HL-60 (cell line): ENCODE measurements around the gene MAP3K14.

ENCODE experiments used
- DNase-seq, 2 experiments: peaks; one replicate each; pipeline ENCODE4 v3.0.0-alpha.2; 2010 to 2020; ENCODE audit warnings: low read depth in 1 of 2, low spot score in 1 of 2
- H3K27ac ChIP-seq: fragments of 250-450 bp; sonication (Bioruptor Pico); replicated peaks from 2 replicates; pipeline ENCODE4 v1.5.1; 2020; ENCODE audit warnings: mild to moderate bottlenecking, moderate library complexity
- H3K27me3 ChIP-seq: fragments of 250-450 bp; sonication (Bioruptor Pico); 2 replicates; pipeline ENCODE4 v1.5.1; 2021; ENCODE audit warnings: mild to moderate bottlenecking, moderate library complexity; ENCODE audit not compliant: insufficient read depth, poor library complexity, severe bottlenecking
- H3K4me3 ChIP-seq: replicated peaks from 2 replicates; pipeline ENCODE4 v1.5.1; 2011; ENCODE audit warnings: mild to moderate bottlenecking, control low read depth, low read length; ENCODE audit not compliant: insufficient read depth
- GABPA ChIP-seq: IDR thresholded peaks from 2 replicates; pipeline ENCODE4 v1.6.1; 2012; ENCODE audit warnings: low read depth
- POLR2AphosphoS5 ChIP-seq: IDR thresholded peaks from 2 replicates; pipeline ENCODE4 v1.6.1; 2012; ENCODE audit warnings: low read depth
- REST ChIP-seq: IDR thresholded peaks from 2 replicates; pipeline ENCODE4 v1.6.1; 2012; ENCODE audit warnings: low read depth; ENCODE audit not compliant: insufficient replicate concordance
- SPI1 ChIP-seq: IDR thresholded peaks from 2 replicates; pipeline ENCODE4 v1.6.1; 2012; ENCODE audit warnings: low read depth, mild to moderate bottlenecking, borderline replicate concordance
- TF ChIP-seq, protein P1 (sequence below): IDR thresholded peaks from one replicate; pipeline ENCODE4 v1.5.1; 2011; ENCODE audit warnings: low read length, control low read depth, inconsistent platforms; ENCODE audit not compliant: insufficient read depth

The MAP3K14 gene

DNA sequence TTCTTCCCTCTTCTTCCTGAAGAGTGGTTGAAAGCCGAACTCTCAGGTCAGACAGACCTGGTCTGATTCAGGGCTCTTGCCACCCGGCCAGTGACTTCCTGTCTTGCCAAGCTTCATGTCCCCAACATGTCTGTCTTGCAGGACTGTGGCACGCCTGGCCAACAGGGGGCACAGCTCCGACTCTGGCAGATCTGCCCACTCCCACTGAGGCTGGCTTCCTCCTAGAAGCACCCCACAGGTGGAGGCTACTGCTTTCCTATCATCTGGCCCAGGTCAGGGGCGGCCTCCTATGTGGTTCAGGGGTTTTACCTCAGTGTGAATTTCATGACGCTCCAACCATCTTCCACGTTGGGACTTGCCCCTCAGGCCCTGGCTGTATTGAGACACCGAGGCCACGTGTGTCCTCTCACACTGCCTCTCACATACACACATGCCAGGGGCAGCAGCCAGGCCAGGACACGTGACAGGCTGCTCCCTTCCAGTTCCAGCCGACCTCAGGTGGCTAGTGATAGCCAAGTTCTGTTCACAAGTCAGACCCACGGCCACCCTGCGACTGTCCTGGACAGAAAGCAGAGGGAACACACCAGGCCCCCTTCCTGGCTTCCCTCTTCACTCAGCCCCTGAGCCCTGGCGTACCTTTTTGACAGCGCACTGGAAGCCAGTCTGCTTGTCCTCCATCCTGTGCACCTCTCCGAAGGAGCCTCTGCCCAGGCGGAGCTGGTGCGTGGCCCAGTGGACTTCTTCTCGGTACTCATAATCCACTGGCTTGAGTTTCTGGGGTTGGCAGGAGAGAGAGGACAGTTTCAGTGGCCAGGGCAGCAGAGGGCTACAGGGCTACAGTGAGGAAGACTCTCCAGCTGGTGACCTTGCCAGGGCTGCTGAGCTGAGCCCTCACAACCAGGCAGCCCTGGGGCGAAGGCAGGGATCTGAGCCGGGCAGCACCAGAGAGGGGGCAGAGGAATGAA is 32.4 kb downstream of the MAP3K14 start:
- peak in 1 of 2 experiments; percentile 47 for DNase-seq
- Histone ChIP-seq H3K27me3 (no peaks in the 10 kb centered on the region), H3K27ac (no peak overlapping the region), H3K4me3 (no peak overlapping the region)
- no peak for TF ChIP-seq SPI1
- TF ChIP-seq, protein P1, sequence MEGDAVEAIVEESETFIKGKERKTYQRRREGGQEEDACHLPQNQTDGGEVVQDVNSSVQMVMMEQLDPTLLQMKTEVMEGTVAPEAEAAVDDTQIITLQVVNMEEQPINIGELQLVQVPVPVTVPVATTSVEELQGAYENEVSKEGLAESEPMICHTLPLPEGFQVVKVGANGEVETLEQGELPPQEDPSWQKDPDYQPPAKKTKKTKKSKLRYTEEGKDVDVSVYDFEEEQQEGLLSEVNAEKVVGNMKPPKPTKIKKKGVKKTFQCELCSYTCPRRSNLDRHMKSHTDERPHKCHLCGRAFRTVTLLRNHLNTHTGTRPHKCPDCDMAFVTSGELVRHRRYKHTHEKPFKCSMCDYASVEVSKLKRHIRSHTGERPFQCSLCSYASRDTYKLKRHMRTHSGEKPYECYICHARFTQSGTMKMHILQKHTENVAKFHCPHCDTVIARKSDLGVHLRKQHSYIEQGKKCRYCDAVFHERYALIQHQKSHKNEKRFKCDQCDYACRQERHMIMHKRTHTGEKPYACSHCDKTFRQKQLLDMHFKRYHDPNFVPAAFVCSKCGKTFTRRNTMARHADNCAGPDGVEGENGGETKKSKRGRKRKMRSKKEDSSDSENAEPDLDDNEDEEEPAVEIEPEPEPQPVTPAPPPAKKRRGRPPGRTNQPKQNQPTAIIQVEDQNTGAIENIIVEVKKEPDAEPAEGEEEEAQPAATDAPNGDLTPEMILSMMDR, result peak; percentile 3

- Histone ChIP-seq H3K27ac (no peak overlapping the region), H3K27me3 (no peaks in the 10 kb centered on the region), H3K4me3 (no peak overlapping the region)
- no peak for DNase-seq
- TF ChIP-seq REST (no peak), SPI1 (no peak), GABPA (no peak), POLR2AphosphoS5 (no peak)
- TF ChIP-seq, protein P1, result no peak
Observed at GRCh38 chr17:45283711-45284110, 33.1 kb downstream of the MAP3K14 start.

DNA sequence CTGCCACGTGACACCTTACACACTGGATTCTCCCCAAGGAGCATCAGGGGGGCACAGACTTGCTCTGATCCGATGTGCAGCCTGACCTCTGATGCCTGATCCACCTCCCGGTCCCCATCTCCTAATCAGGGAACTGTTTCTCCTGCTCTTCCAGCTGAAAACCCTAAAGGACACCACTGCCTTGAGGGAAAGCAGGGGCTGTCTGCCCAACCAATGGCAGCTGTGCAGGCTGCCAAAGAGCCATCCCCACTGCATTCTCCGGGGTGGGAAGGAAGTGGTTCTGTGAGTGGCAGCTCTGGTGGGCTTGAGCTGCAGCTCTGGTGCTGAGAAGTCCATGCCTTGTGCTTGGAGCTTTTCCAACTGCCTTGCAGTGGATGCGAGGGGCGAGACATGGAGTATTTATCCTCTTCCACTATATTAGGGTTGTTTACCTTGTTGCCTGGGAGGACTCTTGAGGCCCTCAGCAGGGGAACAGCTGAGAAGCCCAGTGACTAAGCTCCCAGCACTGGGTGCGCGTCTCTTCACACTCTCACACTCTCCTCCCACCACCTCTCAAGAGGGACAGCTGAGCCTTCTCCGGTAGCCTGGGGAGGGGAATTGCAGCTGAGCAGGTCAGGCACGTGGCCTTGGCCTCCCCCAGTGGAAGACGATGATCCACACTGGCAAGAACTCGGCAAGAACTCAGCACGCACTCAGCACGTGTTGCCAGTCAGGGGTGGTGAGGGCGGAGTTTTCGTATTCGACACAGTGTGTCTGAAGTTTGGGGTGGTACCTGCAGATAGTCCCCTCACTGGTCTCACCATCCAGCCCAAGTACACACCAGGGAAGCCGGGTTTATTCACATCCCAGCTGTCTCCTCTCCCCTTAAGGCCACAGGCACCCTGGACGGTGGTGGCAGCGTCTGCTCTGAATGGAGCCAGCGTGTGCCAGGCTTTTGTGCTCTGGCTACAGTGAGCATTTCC is 33.9 kb downstream of the MAP3K14 start:
- DNase-seq, result no peak
- no peaks in the 10 kb centered on the region for H3K27me3 ChIP-seq
- H3K4me3 ChIP-seq, result no peak overlapping the region
- TF ChIP-seq SPI1 (no peak), REST (no peak), POLR2AphosphoS5 (no peak), GABPA (no peak)
- TF ChIP-seq, protein P1, result no peak
- no peak overlapping the region for H3K27ac ChIP-seq
